Measurements from ENCODE around the gene HLA-DMA.

HLA-DMA gene

DNA sequence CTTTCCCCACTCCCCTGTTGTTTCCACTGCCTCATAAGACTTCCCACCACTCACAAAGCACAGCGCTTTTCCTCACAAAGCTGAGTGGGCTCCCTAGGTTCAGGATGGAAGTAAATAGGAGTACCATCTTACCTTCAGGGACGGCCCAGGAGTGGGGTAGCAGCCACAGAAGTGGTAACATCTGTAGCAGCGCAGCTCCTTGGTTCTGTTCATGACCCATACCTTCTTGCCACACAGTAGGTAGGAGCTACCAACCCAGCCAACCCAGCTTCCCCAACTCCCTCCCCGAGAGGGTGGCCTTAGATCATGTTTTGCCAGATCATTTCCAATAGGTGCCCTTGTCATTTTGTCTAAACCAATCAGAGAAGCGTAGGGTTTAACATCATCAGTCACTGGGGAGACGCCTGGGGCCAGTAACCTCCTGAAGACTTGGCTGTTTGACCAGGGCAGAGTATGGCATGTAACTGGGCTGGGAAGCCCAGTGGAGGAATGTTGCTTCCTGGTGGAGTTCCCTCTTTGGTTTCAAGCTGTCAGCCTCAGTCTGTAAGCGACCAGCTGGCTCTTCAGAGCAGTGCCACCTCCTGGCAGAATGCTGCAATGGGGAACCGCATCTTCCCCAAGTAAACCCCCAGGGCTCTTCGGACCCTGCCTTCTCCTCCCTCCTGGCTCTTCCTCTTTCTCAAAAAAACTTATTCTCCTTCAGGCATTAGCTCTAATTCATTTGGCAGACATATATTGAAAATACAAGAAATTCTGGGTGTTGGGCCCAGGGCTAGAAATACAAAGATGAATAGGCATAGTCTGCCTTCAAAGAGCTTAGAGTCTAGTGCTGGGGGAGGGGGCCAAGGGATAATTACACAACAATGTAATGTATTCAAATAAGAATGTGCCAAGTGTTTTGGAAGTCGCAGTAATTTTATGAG, at the start of gene HLA-DMA:
HLA-DMA (minus strand) TSS at position 281 of the 923 bp plus-strand sequence; CDS start at position 220, 61 bp downstream.
- peak; percentile 67 to 70 for DNase-seq

DNA sequence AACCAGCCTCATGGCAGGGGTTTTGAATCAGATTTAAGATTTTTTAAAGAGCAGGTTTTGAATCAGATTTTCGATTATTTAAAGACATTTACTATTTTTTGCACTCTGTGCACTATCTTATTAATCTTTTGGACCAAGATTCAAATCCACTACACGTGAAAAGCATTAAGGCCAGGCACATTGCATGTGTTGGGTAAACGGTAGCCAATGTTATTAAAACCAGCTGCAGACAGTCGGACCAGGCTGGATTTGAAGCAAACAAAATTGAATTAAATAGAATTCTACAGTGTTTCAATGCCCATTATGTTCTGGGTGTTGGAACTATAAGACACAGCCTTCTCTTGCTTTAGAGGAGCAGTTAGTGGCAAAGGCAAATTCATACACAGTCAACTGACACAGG, 48.8 kb upstream of the HLA-DMA start:
- no peak for DNase-seq

GRCh38 chr6:33000055-33000454, 47.2 kb upstream of the HLA-DMA start:
- DNase-seq: no peak

- DNase-seq: no peak
Measured at GRCh38 chr6:32995448-32995847, 42.6 kb upstream of the HLA-DMA start.

DNA sequence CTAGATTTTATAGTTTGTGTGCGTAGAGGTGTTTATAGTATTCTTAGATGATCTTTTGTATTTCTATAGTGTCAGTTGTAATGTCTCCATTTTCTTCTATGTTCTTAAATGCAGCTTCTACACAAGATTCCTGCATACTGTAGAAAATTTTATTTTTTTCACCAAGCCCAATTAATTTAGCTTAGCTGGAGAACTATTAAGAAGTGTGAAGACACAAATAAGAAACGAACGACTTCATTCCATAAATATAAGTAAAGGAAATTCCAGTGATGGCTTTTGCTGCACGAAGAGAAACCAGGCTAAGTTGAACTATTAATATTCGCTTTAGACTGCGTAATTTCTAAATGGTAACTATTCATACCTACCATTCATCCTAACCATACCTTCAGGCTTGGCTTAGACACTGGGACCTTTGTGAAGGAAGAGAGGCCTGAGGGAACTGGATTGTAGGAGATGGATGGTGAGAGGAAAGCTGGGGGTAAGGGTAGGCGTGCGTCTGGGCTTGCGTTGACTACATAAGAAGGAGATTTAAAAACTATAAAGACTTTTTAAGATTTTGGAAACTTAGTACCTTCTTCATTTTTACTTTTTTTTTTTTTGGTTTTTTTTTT, 40.6 kb upstream of the HLA-DMA start:
- DNase-seq: no peak

GRCh38 chr6:32991972-32992371, 39.1 kb upstream of the HLA-DMA start:
- no peak for DNase-seq

DNA sequence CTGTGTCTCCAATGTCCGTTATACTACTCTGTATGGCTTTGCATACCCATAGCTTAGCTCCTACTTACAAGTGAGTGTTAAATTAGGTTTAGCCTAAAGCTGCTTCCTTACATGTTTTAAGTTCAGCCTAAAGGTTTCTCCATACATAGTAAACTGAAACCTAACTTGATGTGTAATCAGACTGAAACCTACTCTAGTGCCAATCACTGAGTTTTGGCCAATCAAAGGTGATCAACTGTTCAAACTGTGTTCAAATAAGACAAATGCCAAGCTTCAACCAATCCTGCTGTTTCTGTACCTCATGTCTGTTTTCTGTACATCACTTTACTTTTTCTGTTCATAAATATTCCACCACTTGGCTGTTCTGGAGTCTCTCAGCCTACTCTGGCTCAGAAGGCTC, 36.5 kb upstream of the HLA-DMA start:
- DNase-seq: no peak

- DNase-seq: peak; percentile 91 to 94
Measured at GRCh38 chr6:32984622-32985389, 31.9 kb upstream of the HLA-DMA start.

- DNase-seq: no peak
Measured at GRCh38 chr6:32983964-32984621, 31.2 kb upstream of the HLA-DMA start.

DNA sequence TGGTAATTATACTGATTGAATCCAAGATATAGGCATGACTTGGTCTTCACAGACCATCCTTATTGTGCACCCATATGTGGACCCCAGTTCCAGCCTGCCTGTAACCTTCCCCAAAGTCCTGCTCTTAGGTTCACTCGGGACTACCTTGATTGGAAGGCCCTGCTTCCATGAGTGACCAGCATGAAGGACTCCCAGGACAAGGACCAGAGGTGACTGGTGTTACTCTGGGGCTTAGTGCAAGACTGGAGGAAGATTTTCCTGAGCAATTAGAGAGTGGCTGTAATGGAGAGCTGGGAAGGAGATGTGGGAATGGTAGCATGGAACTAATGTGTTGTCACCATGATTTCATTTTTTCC, 30.6 kb upstream of the HLA-DMA start:
- DNase-seq: no peak

GRCh38 chr6:32982702-32983492, 30.0 kb upstream of the HLA-DMA start:
- DNase-seq: no peak

DNA sequence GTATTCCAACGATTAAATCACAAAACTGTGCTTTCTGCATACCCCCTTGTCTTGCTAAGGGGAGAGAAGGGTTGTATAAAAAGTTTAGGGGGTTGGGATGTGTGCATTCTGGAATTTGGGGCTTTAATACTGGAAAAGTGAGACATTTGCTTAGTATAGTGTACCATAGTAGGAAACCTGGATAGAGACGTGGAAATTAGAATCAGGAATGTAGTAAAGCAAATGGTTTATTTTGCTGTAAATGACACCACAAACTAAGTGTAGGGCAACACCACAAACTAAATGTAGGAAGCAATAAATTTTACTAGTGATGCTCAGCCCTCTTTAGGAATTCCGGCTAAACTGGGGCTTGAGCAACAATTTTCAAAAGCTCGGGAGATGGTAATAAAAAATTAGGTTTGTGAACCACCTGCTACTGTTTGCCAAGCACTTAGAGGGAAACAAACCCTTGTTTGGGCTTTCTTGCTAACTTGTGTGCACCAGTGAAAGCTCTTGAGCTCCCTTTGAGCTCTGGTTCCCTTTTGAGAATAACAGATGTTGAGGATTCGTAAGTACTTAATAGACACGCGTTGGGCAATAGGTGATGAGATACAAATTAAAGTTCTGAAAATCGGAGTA, 29.3 kb upstream of the HLA-DMA start:
- no peak for DNase-seq

DNA sequence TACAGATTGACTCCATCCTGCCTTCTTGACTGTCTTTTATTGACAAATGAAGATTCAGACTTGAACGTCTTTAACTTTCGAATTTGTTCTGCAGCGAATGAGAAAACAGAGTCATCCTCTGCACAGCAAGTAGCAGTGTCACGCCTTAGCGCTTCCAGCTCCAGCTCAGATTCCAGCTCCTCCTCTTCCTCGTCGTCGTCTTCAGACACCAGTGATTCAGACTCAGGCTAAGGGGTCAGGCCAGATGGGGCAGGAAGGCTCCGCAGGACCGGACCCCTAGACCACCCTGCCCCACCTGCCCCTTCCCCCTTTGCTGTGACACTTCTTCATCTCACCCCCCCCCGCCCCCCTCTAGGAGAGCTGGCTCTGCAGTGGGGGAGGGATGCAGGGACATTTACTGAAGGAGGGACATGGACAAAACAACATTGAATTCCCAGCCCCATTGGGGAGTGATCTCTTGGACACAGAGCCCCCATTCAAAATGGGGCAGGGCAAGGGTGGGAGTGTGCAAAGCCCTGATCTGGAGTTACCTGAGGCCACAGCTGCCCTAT, 27.7 kb upstream of the HLA-DMA start:
- no peak for DNase-seq

GRCh38 chr6:32979720-32980487, 27.0 kb upstream of the HLA-DMA start:
- DNase-seq: no peak

- no peak for DNase-seq
Measured at GRCh38 chr6:32977953-32978324, 25.0 kb upstream of the HLA-DMA start.

- DNase-seq: no peak
Measured at GRCh38 chr6:32977272-32977952, 24.5 kb upstream of the HLA-DMA start.

- DNase-seq: no peak
Measured at GRCh38 chr6:32976334-32977069, 23.6 kb upstream of the HLA-DMA start.

DNA sequence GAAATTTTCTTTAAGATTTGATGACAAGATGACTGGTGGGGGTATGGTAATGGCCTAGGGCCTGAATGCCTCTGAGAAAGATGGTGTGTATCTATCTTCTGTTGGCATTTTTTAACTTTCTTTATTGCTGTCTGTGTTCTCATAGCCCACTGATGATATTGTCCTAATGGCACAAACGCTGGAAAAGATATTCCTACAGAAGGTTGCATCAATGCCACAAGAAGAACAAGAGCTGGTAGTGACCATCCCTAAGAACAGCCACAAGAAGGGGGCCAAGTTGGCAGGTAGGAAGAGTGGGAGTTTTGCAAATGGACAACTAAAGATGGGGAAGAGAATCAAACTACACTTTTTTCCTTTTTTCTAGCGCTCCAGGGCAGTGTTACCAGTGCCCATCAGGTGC, 23.0 kb upstream of the HLA-DMA start:
- DNase-seq: no peak
